Anterior cingulate cortex (tissue), 58 donors: ENCODE measurements around the gene TSPAN10.
"Not testable (repeated sequence)": the region's sequence is repeated elsewhere in the genome, so short reads cannot be mapped to it uniquely, and the experiment has no call there.

Experiments used
- DNase-seq, 58 donors: peaks; one replicate each; lab custom pipeline; 2025; lab: John Stamatoyannopoulos, UW

Gene TSPAN10

GRCh38 chr17:81636505-81637288 is at the start of gene TSPAN10, which contains the start of gene NPLOC4:
TSPAN10 (plus strand) TSS chr17:81637196; CDS start chr17:81642413, 5,217 bp downstream.
NPLOC4 (minus strand) TSS chr17:81637112; CDS start chr17:81636930, 182 bp downstream.
- DNase-seq: peak in 57 of 58 donors; percentile 33 to 88 (median 74)

DNA sequence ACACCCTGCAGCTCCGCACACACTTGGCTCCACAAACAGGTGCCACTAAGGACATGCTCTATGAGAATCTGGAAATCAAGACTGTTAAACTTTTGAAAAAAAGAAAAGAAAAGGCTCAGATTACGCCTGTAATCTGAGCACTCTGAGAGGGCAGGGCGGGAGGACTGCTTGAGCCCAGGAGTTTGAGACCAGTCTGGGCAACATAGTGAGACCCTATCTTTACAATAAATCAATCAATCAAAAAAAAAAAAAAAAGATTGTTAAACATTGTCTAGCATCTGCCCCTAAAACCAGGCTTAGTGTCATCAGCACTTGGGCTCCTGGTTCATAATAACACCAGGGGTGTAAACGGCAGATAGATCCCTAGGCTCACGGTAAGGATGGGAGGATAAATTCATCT is 47.4 kb upstream of the TSPAN10 start:
- no peak for DNase-seq

DNA sequence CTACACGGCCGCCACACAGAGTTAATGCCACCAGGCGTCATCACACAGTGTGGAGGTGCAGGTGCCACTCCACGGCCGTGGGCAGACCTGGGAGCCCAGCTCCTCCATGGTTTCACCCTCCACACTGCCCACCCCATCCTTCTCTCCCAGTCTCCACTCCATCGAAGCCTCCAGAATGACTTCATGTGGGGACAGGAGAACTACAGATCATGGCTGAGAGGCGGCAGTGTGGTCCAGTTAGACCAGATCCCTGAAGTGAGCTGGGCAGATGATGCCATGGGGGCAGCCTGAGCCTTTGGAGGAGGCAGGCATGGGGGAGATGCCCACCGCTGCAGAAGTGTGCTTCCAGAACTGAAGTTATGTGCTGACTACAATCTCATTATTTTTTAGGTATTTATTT is 46.9 kb upstream of the TSPAN10 start:
- no peak for DNase-seq

DNA sequence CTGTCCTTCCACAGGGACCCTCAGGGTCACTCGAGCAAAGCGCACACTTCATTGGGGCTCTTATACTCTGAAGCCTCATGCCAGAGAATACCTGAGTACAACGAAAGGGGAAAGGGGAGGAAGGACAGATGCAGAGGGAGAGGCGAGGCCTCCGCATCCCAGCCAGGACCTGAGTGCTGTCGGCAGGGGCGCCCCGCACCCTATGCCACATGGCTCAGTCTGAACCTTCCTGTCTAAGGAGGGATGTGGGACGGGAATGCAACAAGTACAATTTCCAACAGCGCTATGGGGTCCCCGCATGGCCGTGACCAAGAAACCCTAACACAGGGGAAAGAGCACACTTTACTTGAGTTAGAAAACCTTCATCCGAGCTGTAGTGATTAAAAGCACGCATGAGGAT is 45.0 kb upstream of the TSPAN10 start:
- DNase-seq: no peak

GRCh38 chr17:81593105-81593871 is 43.7 kb upstream of the TSPAN10 start:
- no peak for DNase-seq

GRCh38 chr17:81599719-81600486 is 37.1 kb upstream of the TSPAN10 start:
- no peak for DNase-seq

- DNase-seq: peak in 10 of 58 donors; percentile 7 to 70 (median 20)
These were observed 35.4 kb upstream of the TSPAN10 start for GRCh38 chr17:81601525-81602120.

GRCh38 chr17:81603846-81604610 is 33.0 kb upstream of the TSPAN10 start:
- DNase-seq: no peak

- DNase-seq: no peak
These were observed 29.6 kb upstream of the TSPAN10 start for GRCh38 chr17:81607431-81607830.

DNA sequence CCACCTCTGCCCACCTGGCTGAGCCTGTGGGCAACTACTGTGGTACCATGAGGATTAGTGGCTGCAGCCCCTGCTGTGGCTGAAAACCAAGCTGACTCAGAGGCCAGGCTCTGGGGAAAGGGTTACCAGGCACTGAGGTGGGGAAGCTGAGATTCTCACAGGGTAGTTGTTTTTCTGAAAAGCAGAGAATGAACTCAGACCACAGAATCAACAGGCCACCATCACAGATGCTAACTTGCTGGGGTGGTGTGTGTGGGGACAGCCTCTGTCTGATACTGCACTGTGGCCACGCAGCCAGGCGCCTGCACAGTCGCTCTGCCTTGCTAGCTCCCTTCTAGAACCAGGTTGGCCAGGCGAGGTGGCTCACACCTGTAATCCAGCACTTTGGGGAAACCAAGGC is 28.9 kb upstream of the TSPAN10 start:
- no peak for DNase-seq

GRCh38 chr17:81608605-81609004 is 28.4 kb upstream of the TSPAN10 start:
- no peak for DNase-seq

DNA sequence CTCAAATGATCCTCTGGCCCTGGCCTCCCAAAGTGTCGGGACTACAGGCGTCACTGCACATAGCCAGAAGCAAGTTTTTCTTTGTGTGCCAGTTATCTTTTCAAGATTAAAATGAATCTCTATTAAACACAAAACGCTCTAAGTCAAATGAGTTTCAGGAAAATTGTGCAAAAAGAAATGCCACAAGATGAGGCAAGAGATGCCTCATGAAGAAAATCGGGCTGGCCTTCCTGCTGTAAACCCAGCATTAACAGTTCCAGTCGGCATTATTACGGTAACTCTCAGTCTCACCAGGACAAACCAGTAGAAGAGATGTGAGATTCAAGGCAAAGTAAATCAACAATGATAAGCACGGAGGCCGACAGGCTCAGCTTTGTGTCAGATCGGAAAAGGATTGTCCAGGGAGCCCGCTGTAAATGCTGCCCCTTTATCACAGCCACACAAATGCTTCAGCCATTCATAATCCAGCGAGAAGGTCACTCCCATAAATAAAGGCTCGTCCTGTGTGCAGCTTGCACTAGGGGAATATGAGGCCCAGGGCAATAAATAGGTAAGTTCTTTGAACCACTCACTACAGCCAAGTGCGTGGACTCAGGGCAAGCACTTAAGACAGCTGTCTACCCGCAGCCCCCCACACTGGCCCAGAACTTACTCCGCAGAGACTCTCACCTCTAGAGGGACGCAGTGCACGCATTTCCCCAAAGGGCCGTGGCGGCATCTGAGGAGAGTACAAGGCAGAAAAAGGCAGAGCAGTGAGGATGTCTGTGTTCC is 27.3 kb upstream of the TSPAN10 start:
- DNase-seq: peak in 1 of 58 donors; percentile 12

- no peak for DNase-seq
These were observed 24.6 kb upstream of the TSPAN10 start for GRCh38 chr17:81612172-81612970.

DNA sequence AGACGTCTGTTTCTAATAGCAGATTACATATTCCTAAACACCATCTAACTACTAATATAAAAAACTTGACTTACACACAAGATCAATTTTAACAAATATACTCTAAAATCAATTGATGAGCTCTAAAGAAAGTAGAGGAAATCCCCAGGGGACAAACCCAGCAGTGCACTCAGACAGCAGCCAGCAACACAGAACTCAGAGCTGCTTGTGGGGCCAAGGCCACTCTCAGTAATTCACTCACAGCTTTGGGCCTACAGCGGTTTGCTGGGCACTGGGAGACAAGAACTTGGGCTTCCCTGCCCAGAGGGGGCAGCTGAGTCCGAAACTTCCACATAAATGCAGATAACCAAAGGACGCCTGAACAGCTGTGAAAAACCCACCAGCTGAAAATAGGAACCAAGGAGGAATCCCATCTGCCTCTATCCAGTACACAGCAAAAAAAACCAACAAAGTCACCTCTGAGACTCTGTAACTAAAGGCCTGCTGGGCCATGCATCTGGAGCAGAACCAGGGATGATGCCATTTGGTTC is 21.5 kb upstream of the TSPAN10 start:
- DNase-seq: no peak

- DNase-seq: no peak
These were observed 20.1 kb upstream of the TSPAN10 start for GRCh38 chr17:81616877-81617276.

GRCh38 chr17:81618307-81618706 is 18.7 kb upstream of the TSPAN10 start:
- not testable (repeated sequence) for DNase-seq

GRCh38 chr17:81621494-81622130 is 15.4 kb upstream of the TSPAN10 start:
- DNase-seq: peak in 5 of 58 donors; percentile 13 to 74 (median 34)
